Mesenchymal stem cell (in vitro differentiated cells and primary cell): ENCODE measurements around the gene CDKN3.
"Not testable (repeated sequence)": the region's sequence is repeated elsewhere in the genome, so short reads cannot be mapped to it uniquely, and the experiment has no call there.

Experiments
- DNase-seq: peaks from one replicate; pipeline ENCODE4 v3.0.0-alpha.2; 2013
- H2AFZ ChIP-seq: one replicate; pipeline ENCODE4 v1.6.1; 2013; ENCODE audit warnings: low read depth, mild to moderate bottlenecking, control low read depth, inconsistent platforms, low read length, moderate library complexity
- H2AK5ac ChIP-seq: 2 replicates; pipeline ENCODE4 v1.6.1; 2013; ENCODE audit warnings: low read length, moderate library complexity, mild to moderate bottlenecking, inconsistent platforms; ENCODE audit not compliant: severe bottlenecking
- H2BK120ac ChIP-seq: one replicate; pipeline ENCODE4 v1.6.1; 2013; ENCODE audit warnings: low read depth, mild to moderate bottlenecking, inconsistent platforms, low read length, moderate library complexity
- H2BK12ac ChIP-seq, 2 experiments: one replicate each; pipeline ENCODE4 v1.6.1; 2013; ENCODE audit warnings: inconsistent platforms in 2 of 2, low read length in 2 of 2, mild to moderate bottlenecking in 2 of 2, moderate library complexity in 2 of 2, control low read depth in 1 of 2
- H2BK15ac ChIP-seq: one replicate; pipeline ENCODE4 v1.6.1; 2013; ENCODE audit warnings: mild to moderate bottlenecking, low read depth, inconsistent platforms; ENCODE audit not compliant: poor library complexity, severe bottlenecking
- H2BK5ac ChIP-seq: 2 replicates; pipeline ENCODE4 v1.6.1; 2013; ENCODE audit warnings: low read depth, mild to moderate bottlenecking, low read length, control low read depth, inconsistent platforms; ENCODE audit not compliant: poor library complexity, severe bottlenecking
- H3K14ac ChIP-seq, 2 experiments: one replicate each; pipeline ENCODE4 v1.6.1; 2013; ENCODE audit warnings: inconsistent platforms in 2 of 2, low read length in 2 of 2, control low read depth in 1 of 2, mild to moderate bottlenecking in 1 of 2, moderate library complexity in 1 of 2
- H3K18ac ChIP-seq, 2 experiments: one replicate each; pipeline ENCODE4 v1.6.1; 2013; ENCODE audit warnings: inconsistent platforms in 2 of 2, low read length in 2 of 2, control low read depth in 1 of 2, low read depth in 1 of 2, mild to moderate bottlenecking in 1 of 2
- H3K23ac ChIP-seq, 2 experiments: one replicate each; pipeline ENCODE4 v1.6.1; 2013; ENCODE audit warnings: inconsistent platforms in 2 of 2, low read length in 2 of 2, mild to moderate bottlenecking in 2 of 2, moderate library complexity in 2 of 2, control low read depth in 1 of 2
- H3K27ac ChIP-seq: 2 replicates; pipeline ENCODE4 v1.5.1; 2013; ENCODE audit warnings: mild to moderate bottlenecking, moderate library complexity, low read length, control low read depth, inconsistent platforms; ENCODE audit not compliant: poor library complexity, severe bottlenecking
- H3K27me3 ChIP-seq, 2 experiments: 2 replicates each; pipeline versions ENCODE4 v1.6.1 to v1.7.0; 2013; ENCODE audit warnings: low read length in 2 of 2, mild to moderate bottlenecking in 2 of 2, moderate library complexity in 2 of 2, control low read depth in 1 of 2, inconsistent platforms in 1 of 2; ENCODE audit not compliant: control insufficient read depth in 1 of 2, insufficient read depth in 1 of 2
- H3K36me3 ChIP-seq, 2 experiments: 2 replicates each; pipeline versions ENCODE4 v1.6.1 to v1.7.0; 2013; ENCODE audit warnings: low read length in 2 of 2, control low read depth in 1 of 2, inconsistent platforms in 1 of 2, low read depth in 1 of 2, mild to moderate bottlenecking in 1 of 2; ENCODE audit not compliant: insufficient read depth in 2 of 2, control insufficient read depth in 1 of 2
- H3K4ac ChIP-seq, 2 experiments: one replicate each; pipeline ENCODE4 v1.6.1; 2013; ENCODE audit warnings: inconsistent platforms in 2 of 2, low read length in 2 of 2, mild to moderate bottlenecking in 2 of 2, moderate library complexity in 2 of 2, control low read depth in 1 of 2, low read depth in 1 of 2
- H3K4me1 ChIP-seq: 2 replicates; pipeline ENCODE4 v1.6.1; 2013; ENCODE audit warnings: low read depth, low read length, control low read depth; ENCODE audit not compliant: control insufficient read depth, insufficient read depth
- H3K4me2 ChIP-seq: 2 replicates; pipeline ENCODE4 v1.6.1; 2013; ENCODE audit warnings: low read length, mild to moderate bottlenecking, inconsistent platforms; ENCODE audit not compliant: poor library complexity, severe bottlenecking
- H3K4me3 ChIP-seq, 2 experiments: 2 replicates each; pipeline versions ENCODE4 v1.5.1 to v1.7.0; 2013; ENCODE audit warnings: low read length in 2 of 2, mild to moderate bottlenecking in 2 of 2, control low read depth in 1 of 2, low read depth in 1 of 2; ENCODE audit not compliant: insufficient read depth in 1 of 2
- H3K79me1 ChIP-seq: replicated peaks from 2 replicates; pipeline ENCODE4 v1.6.1; 2013; ENCODE audit warnings: mild to moderate bottlenecking, control low read depth, low read length, inconsistent platforms; ENCODE audit not compliant: poor library complexity, severe bottlenecking
- H3K9ac ChIP-seq: 2 replicates; pipeline ENCODE4 v1.7.0; 2013; ENCODE audit warnings: mild to moderate bottlenecking, low read length, moderate library complexity
- H3K9me3 ChIP-seq: 2 replicates; pipeline ENCODE4 v1.7.0; 2013; ENCODE audit warnings: mild to moderate bottlenecking, low read length; ENCODE audit not compliant: control insufficient read depth
- H4K8ac ChIP-seq: one replicate; pipeline ENCODE4 v1.6.1; 2013; ENCODE audit warnings: inconsistent platforms, mild to moderate bottlenecking, low read length, moderate library complexity
- H4K91ac ChIP-seq: one replicate; pipeline ENCODE4 v1.6.1; 2013; ENCODE audit warnings: mild to moderate bottlenecking, low read length, inconsistent platforms
- WGBS: methylation state at CpG from one replicate; pipeline ENCODE4 v1.1.7; 2013; ENCODE audit warnings: mixed read lengths; 5-methylcytosine and 5-hydroxymethylcytosine counted together

Gene CDKN3

DNA sequence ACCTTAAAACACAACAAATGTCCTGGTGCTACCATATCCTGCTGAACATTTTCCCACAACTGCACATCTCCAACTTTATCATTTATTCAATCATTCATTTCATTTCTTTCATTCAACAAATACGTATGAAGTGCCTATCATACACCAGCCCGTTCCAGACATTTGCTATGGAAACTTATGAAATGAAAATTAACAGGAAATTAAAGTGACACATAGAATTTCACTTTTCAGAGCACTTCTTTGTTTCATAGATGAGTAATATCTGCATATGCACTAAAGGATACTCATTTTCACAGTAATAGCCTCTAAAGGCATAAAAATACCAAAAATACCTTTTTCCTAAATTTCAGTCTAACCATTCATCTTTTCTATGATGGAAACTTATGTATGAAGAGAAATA lies 31.7 kb downstream of the CDKN3 start:
- Histone ChIP-seq H2BK15ac (no peak overlapping the region), H3K4me1 (no peaks in the 10 kb centered on the region), H3K4ac (no peak overlapping the region), H2BK120ac (no peak overlapping the region), H3K23ac (no peak overlapping the region), H3K14ac (no peak overlapping the region), H3K27me3 (no peaks in the 10 kb centered on the region), H3K9me3 (no peaks in the 10 kb centered on the region), H2BK5ac (no peak overlapping the region), H4K91ac (no peak overlapping the region), H3K79me1 (peaks cover 16% of the 10 kb centered on the region), H3K9ac (no peak overlapping the region), H2AFZ (no peak overlapping the region), H4K8ac (no peak overlapping the region), H2AK5ac (no peak overlapping the region), H2BK12ac (no peak overlapping the region), H3K27ac (no peak overlapping the region), H3K36me3 (peaks cover 14 to 79% of the 10 kb centered on the region in 2 experiments), H3K4me2 (no peak overlapping the region), H3K4me3 (no peak overlapping the region), H3K18ac (no peak overlapping the region)
- WGBS, result 100% methylated on average over 2 of the region's 2 CpGs
- DNase-seq, result no peak

DNA sequence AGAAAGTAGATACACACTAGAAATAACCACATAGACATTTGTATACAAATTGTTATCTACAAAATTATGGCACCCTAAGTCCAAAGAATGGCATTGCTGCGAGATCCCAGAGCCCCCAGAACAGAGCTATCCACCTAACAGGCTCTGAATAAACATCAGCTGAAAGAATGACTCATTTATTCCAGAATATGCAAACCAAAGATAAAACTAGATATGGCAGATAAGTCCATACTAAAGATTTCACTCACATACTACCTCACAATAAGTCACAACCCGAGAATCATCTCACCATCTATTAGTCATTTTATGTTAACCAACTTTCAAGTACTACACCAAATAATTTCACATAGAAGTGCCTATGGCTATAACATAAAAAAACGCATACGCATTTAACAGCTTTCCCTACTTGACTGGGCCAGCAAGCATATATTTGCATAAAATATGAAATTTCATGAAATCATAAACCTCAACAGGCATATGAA lies 38.7 kb downstream of the CDKN3 start:
- H3K14ac ChIP-seq, result no peak overlapping the region
- no peak overlapping the region for H2AFZ ChIP-seq
- H3K36me3 ChIP-seq, result peaks cover 6 to 24% of the 10 kb centered on the region in 2 experiments
- H3K4ac ChIP-seq, result no peak overlapping the region
- no peak overlapping the region for H2BK15ac ChIP-seq
- 48% methylated on average over 4 of the region's 4 CpGs for WGBS
- no peak overlapping the region for H3K18ac ChIP-seq
- no peak overlapping the region for H2BK5ac ChIP-seq
- no peak overlapping the region for H4K8ac ChIP-seq
- H3K4me1 ChIP-seq, result peaks cover 2% of the 10 kb centered on the region
- H3K79me1 ChIP-seq, result peaks cover 10% of the 10 kb centered on the region
- H4K91ac ChIP-seq, result no peak overlapping the region
- H3K4me3 ChIP-seq, result peak overlapping the region in 1 of 2 experiments; percentile 38
- H3K9me3 ChIP-seq, result no peaks in the 10 kb centered on the region
- H3K27ac ChIP-seq, result no peak overlapping the region
- H3K27me3 ChIP-seq, result no peaks in the 10 kb centered on the region
- no peak overlapping the region for H3K23ac ChIP-seq
- DNase-seq, result peak; percentile 92
- no peak overlapping the region for H3K4me2 ChIP-seq
- no peak overlapping the region for H2AK5ac ChIP-seq
- H2BK12ac ChIP-seq, result no peak overlapping the region
- H3K9ac ChIP-seq, result peak overlapping the region; percentile 60
- H2BK120ac ChIP-seq, result no peak overlapping the region

DNA sequence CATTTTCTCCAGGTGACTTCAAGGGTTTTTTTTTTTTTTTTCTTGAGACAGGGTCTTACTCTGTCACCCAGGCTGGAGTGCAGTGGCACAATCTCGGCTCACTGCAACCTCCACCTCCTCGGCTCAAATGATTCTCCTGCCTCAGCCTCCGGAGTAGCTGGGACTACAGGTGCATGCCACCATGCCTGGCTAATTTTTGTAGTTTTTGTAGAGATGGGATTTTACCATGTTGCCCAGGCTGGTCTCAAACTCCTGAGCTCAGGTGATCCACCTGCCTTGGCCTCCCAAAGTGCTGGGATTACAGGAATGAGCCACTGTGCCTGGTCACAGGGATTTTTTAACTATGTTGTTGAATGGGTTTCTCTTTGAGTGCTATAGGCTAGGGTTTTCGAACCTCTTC lies 41.1 kb downstream of the CDKN3 start:
- H3K4me3 ChIP-seq, H3K27me3 ChIP-seq: not testable (repeated sequence)
- 100% methylated on average over 4 of the region's 4 CpGs for WGBS

DNA sequence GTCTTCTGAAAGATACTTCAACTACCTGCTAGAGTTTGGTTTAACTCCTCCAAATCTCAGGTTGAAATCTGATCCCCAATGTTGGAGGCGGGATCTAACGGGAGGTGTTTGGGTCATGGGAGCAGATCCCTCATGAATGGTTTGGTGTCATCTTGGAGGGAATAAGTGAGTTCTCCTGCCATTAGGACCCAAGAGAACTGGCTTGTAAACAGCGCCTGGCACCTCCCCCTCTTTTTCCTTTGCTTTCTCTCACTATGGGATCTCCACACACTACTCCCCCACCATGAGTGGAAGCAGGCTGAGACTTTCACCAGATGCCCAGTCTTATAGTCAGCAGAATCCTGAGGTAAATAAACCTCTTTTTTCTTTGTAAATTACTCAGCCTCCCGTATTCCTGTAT lies 41.9 kb downstream of the CDKN3 start:
- H3K9me3 ChIP-seq, result no peaks in the 10 kb centered on the region
- peaks cover 0 to 12% of the 10 kb centered on the region in 2 experiments for H3K36me3 ChIP-seq
- H3K23ac ChIP-seq, result no peak overlapping the region
- no peak overlapping the region for H2BK120ac ChIP-seq
- H4K91ac ChIP-seq, result no peak overlapping the region
- WGBS, result 93% methylated on average over 3 of the region's 4 CpGs
- no peak overlapping the region for H2AFZ ChIP-seq
- H2BK12ac ChIP-seq, result no peak overlapping the region
- H3K27ac ChIP-seq, result no peak overlapping the region
- H3K9ac ChIP-seq, result no peak overlapping the region
- H2AK5ac ChIP-seq, result no peak overlapping the region
- no peak overlapping the region for H3K14ac ChIP-seq
- no peak overlapping the region for H3K4ac ChIP-seq
- no peaks in the 10 kb centered on the region for H3K27me3 ChIP-seq
- peaks cover 1% of the 10 kb centered on the region for H3K79me1 ChIP-seq
- H4K8ac ChIP-seq, result no peak overlapping the region
- H2BK15ac ChIP-seq, result no peak overlapping the region
- peak; percentile 37 for DNase-seq
- H3K4me2 ChIP-seq, result no peak overlapping the region
- H3K18ac ChIP-seq, result peak overlapping the region in 1 of 2 experiments; percentile 3
- H3K4me1 ChIP-seq, result peaks cover 4% of the 10 kb centered on the region
- no peak overlapping the region for H2BK5ac ChIP-seq
- H3K4me3 ChIP-seq, result no peak overlapping the region

More for the DNA sequence above, 41.1 kb downstream of the CDKN3 start:
- not testable (repeated sequence) for H2AK5ac ChIP-seq, H2BK5ac ChIP-seq, H4K8ac ChIP-seq, H3K18ac ChIP-seq, H2BK12ac ChIP-seq, H3K79me1 ChIP-seq, H2BK15ac ChIP-seq, H2AFZ ChIP-seq, H3K27ac ChIP-seq, H3K23ac ChIP-seq, H4K91ac ChIP-seq, H3K4ac ChIP-seq, H3K4me1 ChIP-seq, H3K9ac ChIP-seq, H3K9me3 ChIP-seq, H3K14ac ChIP-seq, DNase-seq, H2BK120ac ChIP-seq, H3K4me2 ChIP-seq
- H3K36me3 ChIP-seq, result peaks cover 0 to 12% of the 10 kb centered on the region in 2 experiments
